Astrocyte (in vitro differentiated cells and primary cell): Measurements from ENCODE around the gene MOV10. TPM values are rescaled to one million over a fixed set of nuclear protein-coding genes. Genes with fewer than 3 reads are reported as not detected.

Experiments
- DNase-seq: peaks from one replicate; pipeline ENCODE4 v3.0.0-alpha.2; 2010; ENCODE audit warnings: low read depth
- FAIRE-seq: peaks from 2 replicates; lab custom pipeline; 2011; peaks lifted over from hg19 to GRCh38; lab: Jason Lieb, UNC
- H2AFZ ChIP-seq: 2 replicates; pipeline ENCODE4 v1.6.0; 2012; ENCODE audit warnings: low read depth, low read length, inconsistent platforms
- H3K27ac ChIP-seq: 2 replicates; pipeline ENCODE4 v1.5.1; 2011; ENCODE audit warnings: low read depth, low read length, inconsistent platforms
- H3K27me3 ChIP-seq: 2 replicates; pipeline ENCODE4 v1.6.0; 2011; ENCODE audit warnings: low read length, inconsistent platforms; ENCODE audit not compliant: insufficient read depth
- H3K36me3 ChIP-seq: 2 replicates; pipeline ENCODE4 v1.5.1; 2011; ENCODE audit warnings: low read length, inconsistent platforms; ENCODE audit not compliant: insufficient read depth
- H3K4me1 ChIP-seq: 2 replicates; pipeline ENCODE4 v1.5.1; 2011; ENCODE audit warnings: low read length, inconsistent platforms; ENCODE audit not compliant: insufficient read depth
- H3K4me2 ChIP-seq: 2 replicates; pipeline ENCODE4 v1.6.0; 2012; ENCODE audit warnings: low read length, inconsistent platforms
- H3K4me3 ChIP-seq: 2 replicates; pipeline ENCODE4 v1.5.1; 2011; ENCODE audit warnings: low read depth, mild to moderate bottlenecking, low read length, inconsistent platforms; ENCODE audit not compliant: insufficient read depth
- H3K79me2 ChIP-seq: 2 replicates; pipeline ENCODE4 v1.6.0; 2012; ENCODE audit warnings: mild to moderate bottlenecking, low read length, inconsistent platforms; ENCODE audit not compliant: insufficient read depth
- H3K9ac ChIP-seq: 2 replicates; pipeline ENCODE4 v1.6.0; 2012; ENCODE audit warnings: mild to moderate bottlenecking, low read length, inconsistent platforms
- H3K9me3 ChIP-seq: 2 replicates; pipeline ENCODE4 v1.5.1; 2012; ENCODE audit warnings: low read depth, mild to moderate bottlenecking, low read length, inconsistent platforms; ENCODE audit not compliant: insufficient read depth
- H4K20me1 ChIP-seq: 2 replicates; pipeline ENCODE4 v1.6.0; 2012; ENCODE audit warnings: low read length, inconsistent platforms; ENCODE audit not compliant: insufficient read depth
- H3K27ac Mint-ChIP-seq: one replicate; pipeline ENCODE4 v1.8.0; 2021; ENCODE audit warnings: mild to moderate bottlenecking, mixed read lengths; ENCODE audit not compliant: unreplicated experiment
- H3K27me3 Mint-ChIP-seq: one replicate; pipeline ENCODE4 v1.8.0; 2021; ENCODE audit warnings: low read depth, mixed read lengths; ENCODE audit not compliant: unreplicated experiment
- H3K36me3 Mint-ChIP-seq: one replicate; pipeline ENCODE4 v1.8.0; 2021; ENCODE audit warnings: low read depth, mixed read lengths; ENCODE audit not compliant: unreplicated experiment
- H3K4me1 Mint-ChIP-seq: one replicate; pipeline ENCODE4 v1.8.0; 2021; ENCODE audit warnings: low read depth, mixed read lengths; ENCODE audit not compliant: unreplicated experiment
- H3K4me3 Mint-ChIP-seq: one replicate; pipeline ENCODE4 v1.8.0; 2021; ENCODE audit warnings: mild to moderate bottlenecking, moderate library complexity, mixed read lengths; ENCODE audit not compliant: unreplicated experiment
- H3K9me3 Mint-ChIP-seq: one replicate; pipeline ENCODE4 v1.8.0; 2021; ENCODE audit warnings: mild to moderate bottlenecking, mixed read lengths; ENCODE audit not compliant: unreplicated experiment
- EZH2 ChIP-seq: IDR thresholded peaks from 2 replicates; pipeline ENCODE4 v1.6.1; 2012; ENCODE audit warnings: mild to moderate bottlenecking, low read length, inconsistent platforms; ENCODE audit not compliant: insufficient read depth
- total RNA-seq: library from RNA; stranded (reverse); gene quantifications from 2 replicates; pipeline ENCODE4 v1.2.1, GENCODE V29; 2021
- TF ChIP-seq, protein P1 (sequence below): IDR thresholded peaks from 2 replicates; pipeline ENCODE4 v1.5.1; 2011; ENCODE audit warnings: low read depth, mild to moderate bottlenecking, inconsistent platforms, low read length, moderate library complexity; ENCODE audit not compliant: insufficient read depth

MOV10 gene
- total RNA-seq, 1 donor from 2014 or later: 121 TPM

- Histone ChIP-seq H3K9ac (peak overlapping the region; percentile 54), H3K36me3 (no peaks in the 10 kb centered on the region), H3K79me2 (no peaks in the 10 kb centered on the region), H2AFZ (peak overlapping the region; percentile 85), H3K4me1 (peaks cover 26% of the 10 kb centered on the region), H3K27me3 (peaks cover 2% of the 10 kb centered on the region), H3K27ac (no peak overlapping the region), H3K4me3 (peak overlapping the region; percentile 59), H3K9me3 (no peaks in the 10 kb centered on the region), H3K4me2 (peak overlapping the region; percentile 90), H4K20me1 (no peaks in the 10 kb centered on the region)
- TF ChIP-seq, protein P1, sequence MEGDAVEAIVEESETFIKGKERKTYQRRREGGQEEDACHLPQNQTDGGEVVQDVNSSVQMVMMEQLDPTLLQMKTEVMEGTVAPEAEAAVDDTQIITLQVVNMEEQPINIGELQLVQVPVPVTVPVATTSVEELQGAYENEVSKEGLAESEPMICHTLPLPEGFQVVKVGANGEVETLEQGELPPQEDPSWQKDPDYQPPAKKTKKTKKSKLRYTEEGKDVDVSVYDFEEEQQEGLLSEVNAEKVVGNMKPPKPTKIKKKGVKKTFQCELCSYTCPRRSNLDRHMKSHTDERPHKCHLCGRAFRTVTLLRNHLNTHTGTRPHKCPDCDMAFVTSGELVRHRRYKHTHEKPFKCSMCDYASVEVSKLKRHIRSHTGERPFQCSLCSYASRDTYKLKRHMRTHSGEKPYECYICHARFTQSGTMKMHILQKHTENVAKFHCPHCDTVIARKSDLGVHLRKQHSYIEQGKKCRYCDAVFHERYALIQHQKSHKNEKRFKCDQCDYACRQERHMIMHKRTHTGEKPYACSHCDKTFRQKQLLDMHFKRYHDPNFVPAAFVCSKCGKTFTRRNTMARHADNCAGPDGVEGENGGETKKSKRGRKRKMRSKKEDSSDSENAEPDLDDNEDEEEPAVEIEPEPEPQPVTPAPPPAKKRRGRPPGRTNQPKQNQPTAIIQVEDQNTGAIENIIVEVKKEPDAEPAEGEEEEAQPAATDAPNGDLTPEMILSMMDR: no peak
- TF ChIP-seq EZH2: no peak
- H3K4me3 Mint-ChIP-seq: peak overlapping the region; percentile 81
- no peak overlapping the region for H3K27ac Mint-ChIP-seq
- H3K9me3 Mint-ChIP-seq: no peaks in the 10 kb centered on the region
- H3K27me3 Mint-ChIP-seq: peaks cover 13% of the 10 kb centered on the region
- H3K4me1 Mint-ChIP-seq: peaks cover 11% of the 10 kb centered on the region
- FAIRE-seq: no peak
- peaks cover 7% of the 10 kb centered on the region for H3K36me3 Mint-ChIP-seq
- DNase-seq: no peak
Observed at GRCh38 chr1:112714313-112715263, 40.1 kb downstream of the MOV10 start.

DNA sequence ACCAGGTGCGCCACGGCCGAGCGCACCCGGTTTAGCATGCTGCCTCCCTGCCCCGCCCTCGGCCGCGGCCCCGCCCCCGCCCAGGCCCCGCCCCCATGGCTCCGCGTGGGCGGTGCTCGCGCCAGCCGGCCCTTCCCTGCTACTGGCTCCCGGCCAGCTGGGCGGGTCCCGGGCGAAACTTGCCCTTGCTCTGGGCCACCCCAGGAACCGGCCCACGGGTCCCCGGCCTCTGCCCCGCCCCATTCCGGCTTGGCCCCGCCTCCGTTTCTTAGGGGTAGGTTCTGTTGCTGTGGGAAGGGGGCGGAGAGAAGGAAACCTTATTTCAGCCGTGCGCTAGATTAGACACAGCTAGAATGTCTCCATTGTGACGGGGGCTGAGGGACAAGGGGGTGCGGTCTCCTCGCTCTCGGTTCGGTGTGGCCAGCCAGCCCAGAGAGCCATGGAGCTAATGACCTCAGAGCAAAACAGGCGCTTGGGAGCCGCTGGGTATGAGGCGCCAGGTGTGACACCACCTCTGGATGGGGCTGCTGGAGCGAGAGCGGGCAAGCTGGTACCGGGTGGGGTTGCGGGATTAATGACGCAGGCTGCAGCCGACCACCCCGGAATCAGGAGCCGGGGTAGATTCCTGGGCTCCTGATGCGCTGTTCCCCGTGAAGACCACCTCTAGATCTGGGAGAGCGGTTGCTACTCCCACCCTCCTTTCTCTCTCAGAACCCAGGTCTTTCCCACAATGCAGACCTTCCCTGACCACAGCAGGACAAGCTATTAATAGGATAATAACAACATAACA lies 41.0 kb downstream of the MOV10 start, which contains the start of gene PPM1J:
Gene PPM1J (minus strand): TSS at position 69 of the 790 bp plus-strand sequence. CDS start 31 bp downstream, at position 38.
- peaks cover 5% of the 10 kb centered on the region for H3K36me3 Mint-ChIP-seq
- no peaks in the 10 kb centered on the region for H3K9me3 Mint-ChIP-seq
- DNase-seq (peak; percentile 71), FAIRE-seq (no peak)
- no peak within 1 kb of the TSS for H3K27ac ChIP-seq
- H3K27ac Mint-ChIP-seq: peak within 1 kb of the TSS; percentile 72
- peak within 1 kb of the TSS; percentile 86 for H3K4me3 Mint-ChIP-seq
- peak within 1 kb of the TSS; percentile 59 for H3K4me3 ChIP-seq
- H3K4me1 Mint-ChIP-seq: peaks cover 11% of the 10 kb centered on the region
- no peak for TF ChIP-seq EZH2
- TF ChIP-seq, protein P1: no peak
- H3K4me2 ChIP-seq: peak within 1 kb of the TSS; percentile 90
- peaks cover 26% of the 10 kb centered on the region for H3K4me1 ChIP-seq
- peaks cover 21% of the 10 kb centered on the region for H3K27me3 Mint-ChIP-seq
- H3K36me3 ChIP-seq: no peaks in the 10 kb centered on the region
- no peaks in the 10 kb centered on the region for H4K20me1 ChIP-seq
- H3K9me3 ChIP-seq: no peaks in the 10 kb centered on the region
- no peaks in the 10 kb centered on the region for H3K79me2 ChIP-seq
- peaks cover 6% of the 10 kb centered on the region for H3K27me3 ChIP-seq
- peak within 1 kb of the TSS; percentile 85 for H2AFZ ChIP-seq
- H3K9ac ChIP-seq: peak within 1 kb of the TSS; percentile 59
